Measurements from ENCODE around the gene TAF12. TPM values are rescaled to one million over a fixed set of nuclear protein-coding genes. Genes with fewer than 3 reads are reported as not detected.
"Not testable (repeated sequence)": the region's sequence is repeated elsewhere in the genome, so short reads cannot be mapped to it uniquely, and the experiment has no call there.

Gene TAF12
- polyA plus RNA-seq, 1 donor from 2014 or later = 59.3 TPM

- Histone ChIP-seq H3K9me3 (ENCODE audit: low read length) (no peaks in the 10 kb centered on the region), H3K4me3 (ENCODE audit: low read length) (no peak overlapping the region), H3K27ac (ENCODE audit: low read length) (no peak overlapping the region), H3F3A (ENCODE audit: insufficient read depth, low read length, poor library complexity, severe bottlenecking) (no peaks in the 10 kb centered on the region), H3K27me3 (ENCODE audit: insufficient read depth, low read depth, low read length) (peaks cover 5% of the 10 kb centered on the region), H3K9ac (ENCODE audit: low read length) (no peak overlapping the region), H3K4me2 (ENCODE audit: low read length) (no peak overlapping the region), H3K79me2 (replicated peaks; ENCODE audit: insufficient read depth, low read length) (no peaks in the 10 kb centered on the region), H3K9me2 (ENCODE audit: insufficient read depth, low read length) (no peaks in the 10 kb centered on the region), H4K20me1 (ENCODE audit: insufficient read depth) (no peaks in the 10 kb centered on the region), H2AFZ (ENCODE audit: low read depth, low read length) (no peak overlapping the region), H3K36me3 (ENCODE audit: insufficient read depth, low read length) (no peaks in the 10 kb centered on the region)
- no peak for TF ChIP-seq RAD21 (conservative IDR thresholded peaks at IDR 0.05)
- TF ChIP-seq EP300 (conservative IDR thresholded peaks at IDR 0.05; ENCODE audit: poor library complexity, severe bottlenecking) = no peak
- TF ChIP-seq MXI1 (conservative IDR thresholded peaks at IDR 0.05; ENCODE audit: poor library complexity, severe bottlenecking) = no peak
- no peak for TF ChIP-seq EZH2 (IDR thresholded peaks at IDR 0.05; ENCODE audit: borderline replicate concordance, insufficient read depth, low read length, poor library complexity, severe bottlenecking)
- TF ChIP-seq POLR2AphosphoS5 (IDR thresholded peaks at IDR 0.05) = no peak
- TF ChIP-seq, protein P1, sequence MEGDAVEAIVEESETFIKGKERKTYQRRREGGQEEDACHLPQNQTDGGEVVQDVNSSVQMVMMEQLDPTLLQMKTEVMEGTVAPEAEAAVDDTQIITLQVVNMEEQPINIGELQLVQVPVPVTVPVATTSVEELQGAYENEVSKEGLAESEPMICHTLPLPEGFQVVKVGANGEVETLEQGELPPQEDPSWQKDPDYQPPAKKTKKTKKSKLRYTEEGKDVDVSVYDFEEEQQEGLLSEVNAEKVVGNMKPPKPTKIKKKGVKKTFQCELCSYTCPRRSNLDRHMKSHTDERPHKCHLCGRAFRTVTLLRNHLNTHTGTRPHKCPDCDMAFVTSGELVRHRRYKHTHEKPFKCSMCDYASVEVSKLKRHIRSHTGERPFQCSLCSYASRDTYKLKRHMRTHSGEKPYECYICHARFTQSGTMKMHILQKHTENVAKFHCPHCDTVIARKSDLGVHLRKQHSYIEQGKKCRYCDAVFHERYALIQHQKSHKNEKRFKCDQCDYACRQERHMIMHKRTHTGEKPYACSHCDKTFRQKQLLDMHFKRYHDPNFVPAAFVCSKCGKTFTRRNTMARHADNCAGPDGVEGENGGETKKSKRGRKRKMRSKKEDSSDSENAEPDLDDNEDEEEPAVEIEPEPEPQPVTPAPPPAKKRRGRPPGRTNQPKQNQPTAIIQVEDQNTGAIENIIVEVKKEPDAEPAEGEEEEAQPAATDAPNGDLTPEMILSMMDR (IDR thresholded peaks at IDR 0.05; ENCODE audit: poor library complexity, severe bottlenecking) = no peak
- TF ChIP-seq REST (IDR thresholded peaks at IDR 0.05; ENCODE audit: borderline replicate concordance) = no peak
- no peak for TF ChIP-seq TAF1 (IDR thresholded peaks at IDR 0.05; ENCODE audit: low read depth)
- no peak for TF ChIP-seq SMC3 (conservative IDR thresholded peaks at IDR 0.05; ENCODE audit: poor library complexity)
Measured at GRCh38 chr1:28595412-28596191, 47.3 kb downstream of the TAF12 start.

GRCh38 chr1:28594686-28595411 is 48.0 kb downstream of the TAF12 start:
- H3F3A ChIP-seq (ENCODE audit: insufficient read depth, low read length, poor library complexity, severe bottlenecking); H3K9me3 ChIP-seq (ENCODE audit: low read length); H3K27ac ChIP-seq (ENCODE audit: low read length); H4K20me1 ChIP-seq (ENCODE audit: insufficient read depth); H3K9ac ChIP-seq (ENCODE audit: low read length); H3K36me3 ChIP-seq (ENCODE audit: insufficient read depth, low read length); H3K79me2 ChIP-seq (replicated peaks; ENCODE audit: insufficient read depth, low read length); H3K4me3 ChIP-seq (ENCODE audit: low read length); H3K27me3 ChIP-seq (ENCODE audit: insufficient read depth, low read depth, low read length); H3K9me2 ChIP-seq (ENCODE audit: insufficient read depth, low read length); H3K4me2 ChIP-seq (ENCODE audit: low read length); H2AFZ ChIP-seq (ENCODE audit: low read depth, low read length): not testable (repeated sequence)

DNA sequence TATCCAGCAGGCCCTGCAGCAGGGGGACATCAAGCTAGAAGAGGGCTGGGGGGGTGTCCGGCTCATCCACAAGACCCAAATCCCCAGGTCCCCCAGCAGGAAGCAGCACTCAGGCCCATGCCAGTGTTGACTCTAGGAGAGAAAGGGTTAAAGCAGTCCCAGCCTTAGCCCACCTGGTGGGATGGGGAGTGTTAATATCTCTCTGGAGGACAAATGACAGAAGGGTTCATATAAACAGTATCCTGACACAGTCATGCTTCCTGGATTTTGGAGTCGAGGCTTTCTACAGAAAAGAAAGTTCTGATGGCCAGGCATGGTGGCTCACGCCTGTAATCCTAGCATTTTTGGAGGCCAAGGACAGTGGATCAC is 48.9 kb downstream of the TAF12 start:
- H3K27me3 ChIP-seq (ENCODE audit: insufficient read depth, low read depth, low read length); H3K9me3 ChIP-seq (ENCODE audit: low read length); H3K27ac ChIP-seq (ENCODE audit: low read length); H3K4me3 ChIP-seq (ENCODE audit: low read length); H4K20me1 ChIP-seq (ENCODE audit: insufficient read depth); H2AFZ ChIP-seq (ENCODE audit: low read depth, low read length); H3K4me2 ChIP-seq (ENCODE audit: low read length); H3F3A ChIP-seq (ENCODE audit: insufficient read depth, low read length, poor library complexity, severe bottlenecking); H3K9me2 ChIP-seq (ENCODE audit: insufficient read depth, low read length); H3K36me3 ChIP-seq (ENCODE audit: insufficient read depth, low read length); H3K9ac ChIP-seq (ENCODE audit: low read length); H3K79me2 ChIP-seq (replicated peaks; ENCODE audit: insufficient read depth, low read length): not testable (repeated sequence)

Measured in neural cell (in vitro differentiated cells).